Activated naive CD4-positive, alpha-beta T cell treated with Interleukin-2 at 50 U/mL for 16 hours (primary cell): ENCODE results near the gene OPN1MW3.
"Not testable (repeated sequence)": the region's sequence is repeated elsewhere in the genome, so short reads cannot be mapped to it uniquely, and the experiment has no call there.

Experiments used
- DNase-seq: peaks from one replicate; pipeline ENCODE4 v3.0.0-alpha.2; 2020

Gene OPN1MW3

DNA sequence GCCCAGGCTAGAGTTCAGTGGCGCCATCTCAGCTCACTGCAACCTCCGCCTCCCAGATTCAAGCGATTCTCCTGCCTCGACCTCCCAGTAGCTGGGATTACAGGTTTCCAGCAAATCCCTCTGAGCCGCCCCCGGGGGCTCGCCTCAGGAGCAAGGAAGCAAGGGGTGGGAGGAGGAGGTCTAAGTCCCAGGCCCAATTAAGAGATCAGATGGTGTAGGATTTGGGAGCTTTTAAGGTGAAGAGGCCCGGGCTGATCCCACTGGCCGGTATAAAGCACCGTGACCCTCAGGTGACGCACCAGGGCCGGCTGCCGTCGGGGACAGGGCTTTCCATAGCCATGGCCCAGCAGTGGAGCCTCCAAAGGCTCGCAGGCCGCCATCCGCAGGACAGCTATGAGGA lies at the start of gene OPN1MW3:
TSS of gene OPN1MW3 (plus strand) at position 301 of the 400 bp plus-strand sequence. CDS start at position 339, 38 bp downstream.
- not testable (repeated sequence) for DNase-seq

DNA sequence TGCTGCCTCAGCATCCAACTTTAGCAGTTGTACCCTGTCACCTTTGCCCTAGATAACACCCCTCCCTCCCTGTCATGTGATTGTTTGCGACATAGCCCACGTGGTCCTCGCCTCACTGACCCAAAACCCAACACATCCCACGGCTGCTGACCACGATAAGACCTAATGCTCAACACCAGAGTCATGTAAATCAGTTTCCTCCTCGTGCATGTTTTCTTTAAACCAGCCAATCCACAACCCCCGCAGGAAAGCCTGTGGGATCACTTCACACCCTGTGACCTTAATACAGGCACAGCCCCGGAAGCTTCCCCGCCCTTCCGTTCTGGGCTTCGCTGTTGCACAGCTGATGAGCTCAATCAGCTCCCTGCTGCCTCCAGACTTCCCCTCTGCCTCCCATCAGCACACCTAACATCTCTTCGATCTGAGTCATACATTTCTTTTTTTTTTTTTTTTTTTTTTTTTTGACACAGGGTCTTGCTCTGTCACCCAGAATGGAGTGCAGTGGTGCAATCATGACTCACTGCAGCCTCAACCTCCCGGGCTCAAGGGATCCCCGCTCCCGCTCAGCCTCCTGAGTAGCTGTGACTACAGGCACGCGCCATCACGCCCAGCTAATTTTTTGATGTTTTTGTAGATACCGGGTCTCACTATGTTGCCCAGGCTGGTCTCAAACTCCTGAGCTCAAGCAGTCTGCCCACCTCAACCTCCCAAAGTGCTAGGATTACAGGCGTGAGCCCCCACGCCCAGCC lies 47.5 kb upstream of the OPN1MW3 start:
- not testable (repeated sequence) for DNase-seq

- not testable (repeated sequence) for DNase-seq
Observed at GRCh38 chrX:154211057-154211456, 46.3 kb upstream of the OPN1MW3 start.

GRCh38 chrX:154211499-154211898 lies 45.9 kb upstream of the OPN1MW3 start:
- DNase-seq, result not testable (repeated sequence)

DNA sequence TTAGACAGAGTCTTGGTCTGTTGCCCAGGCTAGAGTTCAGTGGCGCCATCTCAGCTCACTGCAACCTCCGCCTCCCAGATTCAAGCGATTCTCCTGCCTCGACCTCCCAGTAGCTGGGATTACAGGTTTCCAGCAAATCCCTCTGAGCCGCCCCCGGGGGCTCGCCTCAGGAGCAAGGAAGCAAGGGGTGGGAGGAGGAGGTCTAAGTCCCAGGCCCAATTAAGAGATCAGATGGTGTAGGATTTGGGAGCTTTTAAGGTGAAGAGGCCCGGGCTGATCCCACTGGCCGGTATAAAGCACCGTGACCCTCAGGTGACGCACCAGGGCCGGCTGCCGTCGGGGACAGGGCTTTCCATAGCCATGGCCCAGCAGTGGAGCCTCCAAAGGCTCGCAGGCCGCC lies 37.9 kb upstream of the OPN1MW3 start, which contains the start of gene OPN1MW2:
TSS of gene OPN1MW2 (plus strand) at position 301 of the 400 bp plus-strand sequence. CDS start at position 361, 60 bp downstream.
- not testable (repeated sequence) for DNase-seq

DNA sequence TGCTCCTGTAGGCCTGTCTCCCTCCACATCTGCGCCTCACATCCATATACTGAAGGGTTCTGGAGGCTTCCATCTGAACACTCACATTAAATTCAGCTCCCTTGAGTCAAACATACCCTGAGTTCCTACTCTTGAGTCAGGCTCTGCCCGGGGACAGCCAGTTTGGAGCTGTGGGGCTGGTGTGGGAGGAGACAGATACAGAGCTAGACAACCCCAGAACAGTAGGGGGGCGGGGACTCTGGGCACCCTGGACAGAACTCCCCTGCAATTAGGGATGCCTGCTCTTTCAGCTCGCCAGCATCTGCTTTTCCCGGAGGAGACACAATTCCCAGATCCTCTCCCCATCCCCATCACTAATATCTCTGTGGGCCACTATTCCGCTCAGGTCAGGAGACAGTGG lies 32.1 kb upstream of the OPN1MW3 start:
- not testable (repeated sequence) for DNase-seq

GRCh38 chrX:154226706-154227105 lies 30.7 kb upstream of the OPN1MW3 start:
- not testable (repeated sequence) for DNase-seq

GRCh38 chrX:154231443-154231842 lies 25.9 kb upstream of the OPN1MW3 start:
- DNase-seq, result not testable (repeated sequence)

DNA sequence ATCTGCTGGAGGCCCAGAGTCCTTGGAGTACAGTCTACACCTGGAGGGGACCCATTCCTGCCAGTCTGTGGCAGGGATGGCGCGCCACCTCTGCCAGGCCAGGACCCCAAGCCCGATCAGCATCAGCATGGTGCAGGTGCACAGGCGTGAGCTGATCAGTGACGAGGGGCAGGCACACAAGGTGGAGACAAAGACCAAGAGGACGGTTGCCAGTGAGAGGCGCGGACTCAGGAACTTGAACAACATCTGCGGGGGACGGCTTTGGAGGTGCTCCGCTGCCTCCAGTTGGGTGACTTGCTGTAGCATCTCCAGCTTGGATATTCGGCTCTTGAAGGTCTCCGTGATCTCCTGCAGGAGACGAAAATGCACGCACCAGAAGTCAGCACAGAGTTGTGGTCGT lies 23.8 kb upstream of the OPN1MW3 start:
- not testable (repeated sequence) for DNase-seq

- not testable (repeated sequence) for DNase-seq
Observed at GRCh38 chrX:154238939-154239559, 18.3 kb upstream of the OPN1MW3 start.

DNA sequence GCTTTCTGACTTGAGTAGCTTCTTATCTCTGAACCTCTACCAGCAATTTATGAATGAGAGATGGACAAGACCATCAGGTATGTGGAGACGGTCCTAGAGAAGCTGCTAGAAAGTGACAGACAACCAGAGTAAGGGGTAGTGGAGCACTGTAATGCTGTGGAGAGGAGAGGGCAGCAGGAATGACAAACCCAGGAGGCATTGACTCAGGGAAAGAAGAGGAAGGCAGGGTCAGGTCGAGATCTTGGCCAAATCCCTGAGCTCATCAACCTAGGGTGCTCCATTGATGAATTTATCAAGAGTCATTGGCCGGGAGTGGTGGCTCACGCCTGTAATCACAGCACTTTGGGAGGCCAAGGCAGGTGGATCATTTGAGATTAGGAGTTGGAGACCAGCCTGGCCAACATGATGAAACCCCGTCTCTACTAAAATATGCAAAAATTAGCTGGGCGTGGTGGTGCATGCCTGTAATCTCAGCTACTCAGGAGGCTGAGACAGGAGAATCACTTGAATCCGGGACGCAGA lies 17.3 kb upstream of the OPN1MW3 start:
- DNase-seq, result not testable (repeated sequence)

DNA sequence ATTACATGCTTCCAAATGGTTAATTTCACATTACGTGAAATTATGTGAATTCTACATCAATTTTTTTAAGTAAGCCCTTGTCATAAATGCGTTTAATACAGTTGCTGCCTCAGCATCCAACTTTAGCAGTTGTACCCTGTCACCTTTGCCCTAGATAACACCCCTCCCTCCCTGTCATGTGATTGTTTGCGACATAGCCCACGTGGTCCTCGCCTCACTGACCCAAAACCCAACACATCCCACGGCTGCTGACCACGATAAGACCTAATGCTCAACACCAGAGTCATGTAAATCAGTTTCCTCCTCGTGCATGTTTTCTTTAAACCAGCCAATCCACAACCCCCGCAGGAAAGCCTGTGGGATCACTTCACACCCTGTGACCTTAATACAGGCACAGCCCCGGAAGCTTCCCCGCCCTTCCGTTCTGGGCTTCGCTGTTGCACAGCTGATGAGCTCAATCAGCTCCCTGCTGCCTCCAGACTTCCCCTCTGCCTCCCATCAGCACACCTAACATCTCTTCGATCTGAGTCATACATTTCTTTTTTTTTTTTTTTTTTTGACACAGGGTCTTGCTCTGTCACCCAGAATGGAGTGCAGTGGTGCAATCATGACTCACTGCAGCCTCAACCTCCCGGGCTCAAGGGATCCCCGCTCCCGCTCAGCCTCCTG lies 9.9 kb upstream of the OPN1MW3 start:
- not testable (repeated sequence) for DNase-seq

- not testable (repeated sequence) for DNase-seq
Observed at GRCh38 chrX:154248076-154248475, 9.3 kb upstream of the OPN1MW3 start.

- DNase-seq, result not testable (repeated sequence)
Observed at GRCh38 chrX:154258711-154259110, 1.3 kb downstream of the OPN1MW3 start.

- not testable (repeated sequence) for DNase-seq
Observed at GRCh38 chrX:154263072-154263471, 5.7 kb downstream of the OPN1MW3 start.

- not testable (repeated sequence) for DNase-seq
Observed at GRCh38 chrX:154269245-154269644, 11.9 kb downstream of the OPN1MW3 start.

DNA sequence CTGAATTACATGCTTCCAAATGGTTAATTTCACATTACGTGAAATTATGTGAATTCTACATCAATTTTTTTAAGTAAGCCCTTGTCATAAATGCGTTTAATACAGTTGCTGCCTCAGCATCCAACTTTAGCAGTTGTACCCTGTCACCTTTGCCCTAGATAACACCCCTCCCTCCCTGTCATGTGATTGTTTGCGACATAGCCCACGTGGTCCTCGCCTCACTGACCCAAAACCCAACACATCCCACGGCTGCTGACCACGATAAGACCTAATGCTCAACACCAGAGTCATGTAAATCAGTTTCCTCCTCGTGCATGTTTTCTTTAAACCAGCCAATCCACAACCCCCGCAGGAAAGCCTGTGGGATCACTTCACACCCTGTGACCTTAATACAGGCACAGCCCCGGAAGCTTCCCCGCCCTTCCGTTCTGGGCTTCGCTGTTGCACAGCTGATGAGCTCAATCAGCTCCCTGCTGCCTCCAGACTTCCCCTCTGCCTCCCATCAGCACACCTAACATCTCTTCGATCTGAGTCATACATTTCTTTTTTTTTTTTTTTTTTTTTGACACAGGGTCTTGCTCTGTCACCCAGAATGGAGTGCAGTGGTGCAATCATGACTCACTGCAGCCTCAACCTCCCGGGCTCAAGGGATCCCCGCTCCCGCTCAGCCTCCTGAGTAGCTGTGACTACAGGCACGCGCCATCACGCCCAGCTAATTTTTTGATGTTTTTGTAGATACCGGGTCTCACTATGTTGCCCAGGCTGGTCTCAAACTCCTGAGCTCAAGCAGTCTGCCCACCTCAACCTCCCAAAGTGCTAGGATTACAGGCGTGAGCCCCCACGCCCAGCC lies 27.3 kb downstream of the OPN1MW3 start:
- not testable (repeated sequence) for DNase-seq

DNA sequence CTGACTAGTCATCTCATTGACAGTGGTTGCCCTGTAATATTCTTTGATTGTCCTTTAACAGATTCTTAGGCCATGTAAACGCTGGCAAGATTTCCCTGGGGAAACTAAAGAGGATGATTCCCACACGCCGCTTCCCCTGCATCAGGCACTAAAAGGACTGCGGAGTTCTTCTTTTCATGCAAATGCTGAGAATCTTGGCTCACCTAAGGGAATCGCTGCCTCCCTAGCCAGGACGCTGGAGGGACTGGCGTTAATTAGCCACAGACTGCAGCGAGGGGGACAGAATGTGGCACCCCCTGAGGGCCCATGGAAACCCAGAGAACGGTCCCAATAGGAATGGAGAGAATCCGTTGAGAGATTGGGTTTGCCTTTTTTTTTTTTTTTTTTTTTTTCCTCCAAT lies 29.0 kb downstream of the OPN1MW3 start:
- DNase-seq, result not testable (repeated sequence)

DNA sequence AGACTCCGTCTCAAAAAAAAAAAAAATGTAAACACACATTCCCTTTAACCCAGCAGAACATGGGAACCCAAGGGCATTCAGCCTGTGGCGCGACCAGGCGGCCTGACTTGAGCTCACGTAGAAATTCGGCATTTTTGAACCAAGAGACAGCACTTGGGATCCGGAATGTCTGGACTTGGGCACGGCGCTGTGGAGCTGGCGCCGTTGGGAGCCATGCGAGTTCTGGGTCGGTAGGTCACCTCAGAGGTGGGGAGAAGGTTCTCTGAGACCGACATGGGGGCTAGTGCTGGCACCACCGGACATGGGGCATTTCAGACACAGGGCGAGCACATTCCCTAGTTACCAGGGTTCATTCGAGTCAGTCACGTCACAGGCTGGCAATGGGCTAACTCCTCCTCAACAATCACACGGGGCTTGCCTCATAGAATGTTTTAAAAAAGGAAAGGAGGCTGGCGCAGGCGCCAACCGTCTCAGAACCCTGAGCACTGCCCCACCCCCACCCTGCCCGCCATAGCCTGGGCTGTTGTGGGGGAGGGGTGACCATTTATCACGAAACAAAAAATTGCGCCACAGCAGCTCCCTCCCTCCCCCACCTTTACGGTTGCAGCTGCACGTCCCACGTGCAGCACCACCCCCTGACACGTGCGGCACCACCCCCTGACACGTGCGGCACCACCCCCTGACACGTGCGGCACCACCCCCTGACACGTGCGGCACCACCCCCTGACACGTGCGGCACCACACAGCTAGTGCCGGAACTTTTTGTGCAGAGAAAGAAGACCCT lies 37.6 kb downstream of the OPN1MW3 start, which contains the start of gene TEX28:
TSS of gene TEX28 (minus strand) at position 334 of the 784 bp plus-strand sequence. CDS start 3,007 bp downstream, outside the sequence.
- no peak for DNase-seq

GRCh38 chrX:154295664-154296310 lies 38.4 kb downstream of the OPN1MW3 start, which contains the start of gene TKTL1:
Gene TKTL1, plus strand, starts transcription at chrX:154295795. Its CDS starts 65 bp downstream, at chrX:154295860.
- no peak for DNase-seq

DNA sequence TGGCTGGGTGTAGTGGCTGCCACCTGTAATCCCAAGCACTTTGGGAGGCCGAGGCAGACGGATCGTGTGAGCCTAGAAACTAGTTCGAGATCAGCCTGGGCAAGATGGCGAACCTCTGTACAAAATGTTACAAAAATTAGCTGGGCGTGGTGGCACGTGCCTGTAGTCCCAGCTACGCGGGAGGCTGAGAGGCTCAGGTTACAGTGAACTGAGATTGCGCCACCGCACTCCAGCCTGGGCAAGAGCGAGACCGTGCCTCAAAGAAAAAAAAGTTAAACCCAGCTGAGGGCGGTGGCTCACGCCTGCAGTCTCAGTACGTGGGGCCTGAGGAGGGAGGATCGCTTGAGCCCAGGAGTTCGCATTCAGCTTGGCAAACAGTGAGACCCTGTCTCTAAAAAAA lies 39.3 kb downstream of the OPN1MW3 start:
- no peak for DNase-seq
